ENCODE measurements around the gene GORASP1.

Gene GORASP1

GRCh38 chr3:39101022-39101689 is 6.3 kb downstream of the GORASP1 start:
- DNase-seq = peak; percentile 85

- DNase-seq = no peak
Observed at GRCh38 chr3:39100500-39100886, 6.9 kb downstream of the GORASP1 start.

GRCh38 chr3:39099738-39100499 is 7.5 kb downstream of the GORASP1 start:
- DNase-seq = no peak

GRCh38 chr3:39099242-39099641 is 8.2 kb downstream of the GORASP1 start:
- DNase-seq = no peak

GRCh38 chr3:39098473-39099000 is 8.9 kb downstream of the GORASP1 start:
- no peak for DNase-seq

GRCh38 chr3:39097716-39098472 is 9.5 kb downstream of the GORASP1 start:
- DNase-seq = no peak

- DNase-seq = no peak
Observed at GRCh38 chr3:39096775-39097174, 10.7 kb downstream of the GORASP1 start.

- no peak for DNase-seq
Observed at GRCh38 chr3:39095778-39096177, 11.6 kb downstream of the GORASP1 start.

- peak; percentile 57 for DNase-seq
Observed at GRCh38 chr3:39094851-39095677, 12.4 kb downstream of the GORASP1 start.

GRCh38 chr3:39090922-39091321 is 16.5 kb downstream of the GORASP1 start:
- no peak for DNase-seq

GRCh38 chr3:39088889-39089288 is 18.5 kb downstream of the GORASP1 start:
- no peak for DNase-seq

GRCh38 chr3:39088456-39088855 is 19.0 kb downstream of the GORASP1 start:
- no peak for DNase-seq

GRCh38 chr3:39086144-39086543 is 21.3 kb downstream of the GORASP1 start:
- no peak for DNase-seq

- DNase-seq = no peak
Observed at GRCh38 chr3:39082666-39083313, 24.6 kb downstream of the GORASP1 start.

- peak; percentile 45 for DNase-seq
Observed at GRCh38 chr3:39080026-39080425, 27.4 kb downstream of the GORASP1 start.

- peak; percentile 9 for DNase-seq
Observed at GRCh38 chr3:39079530-39079929, 27.9 kb downstream of the GORASP1 start.

- DNase-seq = no peak
Observed at GRCh38 chr3:39075910-39076309, 31.5 kb downstream of the GORASP1 start.

- no peak for DNase-seq
Observed at GRCh38 chr3:39068556-39068955, 38.9 kb downstream of the GORASP1 start.

- no peak for DNase-seq
Observed at GRCh38 chr3:39067286-39067685, 40.1 kb downstream of the GORASP1 start.

GRCh38 chr3:39065197-39065596 is 42.2 kb downstream of the GORASP1 start:
- peak; percentile 88 for DNase-seq

GRCh38 chr3:39064646-39065045 is 42.8 kb downstream of the GORASP1 start:
- no peak for DNase-seq

- no peak for DNase-seq
Observed at GRCh38 chr3:39063143-39063542, 44.3 kb downstream of the GORASP1 start.

Measured in hematopoietic multipotent progenitor cell treated with erythropoietin and hydrocortisone succinate and interleukin-3 and kit ligand, for 6 days (in vitro differentiated cells).